VCaP (cell line): ENCODE results near the gene DEAF1.

ENCODE experiments used
- H3K27ac ChIP-seq: fragments of 450-650 bp; 2 replicates; pipeline ENCODE4 v1.5.1; 2017
- CTCF ChIP-seq: fragments of 450-650 bp; conservative IDR thresholded peaks from 2 replicates; pipeline ENCODE4 v1.5.1; 2017; ENCODE audit warnings: mild to moderate bottlenecking, moderate library complexity

DEAF1 gene

GRCh38 chr11:621838-622237 is 73.2 kb downstream of the DEAF1 start:
- no peak for TF ChIP-seq CTCF
- no peak overlapping the region for H3K27ac ChIP-seq

- TF ChIP-seq CTCF, result no peak
Observed at GRCh38 chr11:620935-621814, 73.8 kb downstream of the DEAF1 start.

GRCh38 chr11:620201-620600 is 74.8 kb downstream of the DEAF1 start:
- TF ChIP-seq CTCF, result no peak
- H3K27ac ChIP-seq, result no peak overlapping the region

More at GRCh38 chr11:620935-621814, 73.8 kb downstream of the DEAF1 start:
- no peak overlapping the region for H3K27ac ChIP-seq

GRCh38 chr11:619628-620050 is 75.4 kb downstream of the DEAF1 start:
- no peak for TF ChIP-seq CTCF

GRCh38 chr11:618856-619627 is 76.0 kb downstream of the DEAF1 start:
- no peak overlapping the region for H3K27ac ChIP-seq
- no peak for TF ChIP-seq CTCF

More at GRCh38 chr11:619628-620050, 75.4 kb downstream of the DEAF1 start:
- no peak overlapping the region for H3K27ac ChIP-seq

GRCh38 chr11:617912-618682 is 76.9 kb downstream of the DEAF1 start:
- TF ChIP-seq CTCF, result no peak
- no peak overlapping the region for H3K27ac ChIP-seq
